HG02763 (cell line): ENCODE results near the gene SH2D3A.
"Not testable (repeated sequence)": the region's sequence is repeated elsewhere in the genome, so short reads cannot be mapped to it uniquely, and the experiment has no call there.

Source experiments
- ATAC-seq: cut with Tn5 transposase; IDR thresholded peaks from one replicate; pipeline ENCODE4 v1.9.1; 2021; ENCODE audit warnings: mild to moderate bottlenecking, moderate library complexity; ENCODE audit not compliant: unreplicated experiment

The SH2D3A gene

DNA sequence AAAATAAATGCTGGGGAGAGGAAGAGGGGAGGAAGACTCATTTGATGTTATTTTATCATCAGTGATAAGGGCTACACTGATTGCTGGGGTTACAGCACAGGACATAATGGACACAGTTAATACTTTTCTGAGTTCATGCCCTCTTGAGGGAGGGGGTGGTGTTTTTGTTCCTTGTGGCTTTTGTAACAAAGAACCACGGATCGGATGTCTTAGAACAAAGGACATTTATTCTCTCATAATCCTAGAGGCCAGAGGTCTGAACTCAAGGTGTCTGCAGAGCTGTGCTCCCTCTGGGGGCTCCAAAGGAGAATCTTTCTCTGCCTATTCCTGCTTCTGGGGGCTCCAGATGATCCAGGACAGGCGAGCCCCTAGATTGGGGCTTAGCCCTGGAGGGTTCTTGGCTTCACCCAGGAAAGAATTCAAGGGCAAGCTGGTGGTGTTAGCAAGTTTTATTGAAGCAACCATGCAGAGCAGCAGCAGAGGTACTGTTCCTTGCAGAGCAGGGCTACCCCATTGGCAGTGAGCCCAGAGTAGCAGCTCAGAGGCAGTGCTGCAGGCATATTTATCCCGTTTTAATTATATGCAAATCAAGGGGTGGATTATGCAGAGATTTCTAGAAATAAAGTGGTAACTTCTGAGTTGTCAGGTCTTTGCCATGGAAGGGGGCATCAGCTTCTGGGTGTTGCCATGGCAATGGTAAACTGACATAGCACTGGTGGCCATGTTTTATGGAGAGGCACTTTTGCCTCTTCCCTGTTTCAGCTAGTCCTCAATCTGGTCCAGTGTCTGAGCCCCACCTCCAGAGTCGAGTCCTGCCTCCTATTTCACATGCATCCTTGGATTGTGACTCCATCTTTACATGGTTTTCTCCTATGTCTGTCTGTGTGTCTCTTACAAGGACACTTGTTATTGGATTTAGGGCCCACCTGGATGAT, 23.2 kb upstream of the SH2D3A start:
- no peak for ATAC-seq

GRCh38 chr19:6788896-6789295, 21.7 kb upstream of the SH2D3A start:
- no peak for ATAC-seq

GRCh38 chr19:6787393-6787792, 20.2 kb upstream of the SH2D3A start:
- ATAC-seq, result no peak

DNA sequence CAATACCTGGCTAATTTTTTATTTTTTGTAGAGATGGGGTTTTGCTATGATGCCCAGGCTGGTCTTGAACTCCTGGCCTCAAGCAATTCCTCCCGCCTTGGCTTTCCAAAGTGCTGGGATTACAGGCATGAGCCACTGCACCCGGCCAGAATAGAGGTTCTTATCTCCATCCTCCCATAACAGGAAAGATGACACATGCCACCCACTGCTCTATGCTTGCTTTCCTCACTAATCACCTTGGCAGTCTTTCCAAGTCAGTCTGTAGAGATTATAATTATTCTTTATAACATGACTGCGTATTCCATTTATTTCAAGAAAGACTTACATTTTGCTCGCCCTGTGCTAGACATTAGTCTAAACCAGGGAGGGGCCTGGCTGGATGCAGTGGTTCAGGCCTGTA, 12.0 kb upstream of the SH2D3A start:
- ATAC-seq, result no peak

DNA sequence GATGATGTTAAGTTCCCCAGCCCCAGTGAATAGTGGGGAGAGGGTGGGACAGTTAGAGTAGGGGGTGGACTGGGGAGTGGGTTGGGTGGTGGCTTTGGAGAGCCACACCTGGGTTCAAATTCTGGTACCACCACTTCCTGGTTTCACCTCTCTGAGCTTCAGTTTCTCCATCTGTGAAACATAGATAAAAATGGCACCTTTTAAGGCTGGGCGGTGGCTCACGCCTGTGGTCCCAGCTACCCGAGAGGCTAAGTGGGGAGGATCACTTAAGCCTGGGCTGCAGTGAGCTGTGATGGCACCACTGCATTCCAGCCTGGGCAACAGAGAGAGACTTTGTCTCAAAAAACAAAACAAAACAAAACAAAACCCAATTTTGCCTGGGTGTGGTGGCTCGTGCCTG, 11.2 kb upstream of the SH2D3A start:
- no peak for ATAC-seq

GRCh38 chr19:6777434-6777833, 10.2 kb upstream of the SH2D3A start:
- no peak for ATAC-seq

GRCh38 chr19:6776999-6777398, 9.8 kb upstream of the SH2D3A start:
- ATAC-seq, result no peak

DNA sequence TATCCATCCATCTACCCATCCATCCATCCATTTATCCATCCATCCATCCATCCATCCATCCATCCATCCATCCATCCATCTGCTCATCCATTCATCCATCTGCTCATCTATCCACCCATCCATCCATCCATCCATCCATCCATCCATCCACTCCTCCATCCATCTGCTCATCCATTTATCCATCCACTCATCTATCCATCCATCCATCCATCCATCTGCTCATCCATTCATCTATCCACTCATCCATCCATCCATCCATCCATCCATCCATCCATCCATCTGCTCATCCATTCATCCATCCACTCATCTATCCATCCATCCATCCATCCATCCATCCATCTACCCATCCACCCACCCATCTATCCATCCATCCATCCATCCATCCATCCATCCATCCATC, 8.8 kb upstream of the SH2D3A start:
- ATAC-seq, result not testable (repeated sequence)

DNA sequence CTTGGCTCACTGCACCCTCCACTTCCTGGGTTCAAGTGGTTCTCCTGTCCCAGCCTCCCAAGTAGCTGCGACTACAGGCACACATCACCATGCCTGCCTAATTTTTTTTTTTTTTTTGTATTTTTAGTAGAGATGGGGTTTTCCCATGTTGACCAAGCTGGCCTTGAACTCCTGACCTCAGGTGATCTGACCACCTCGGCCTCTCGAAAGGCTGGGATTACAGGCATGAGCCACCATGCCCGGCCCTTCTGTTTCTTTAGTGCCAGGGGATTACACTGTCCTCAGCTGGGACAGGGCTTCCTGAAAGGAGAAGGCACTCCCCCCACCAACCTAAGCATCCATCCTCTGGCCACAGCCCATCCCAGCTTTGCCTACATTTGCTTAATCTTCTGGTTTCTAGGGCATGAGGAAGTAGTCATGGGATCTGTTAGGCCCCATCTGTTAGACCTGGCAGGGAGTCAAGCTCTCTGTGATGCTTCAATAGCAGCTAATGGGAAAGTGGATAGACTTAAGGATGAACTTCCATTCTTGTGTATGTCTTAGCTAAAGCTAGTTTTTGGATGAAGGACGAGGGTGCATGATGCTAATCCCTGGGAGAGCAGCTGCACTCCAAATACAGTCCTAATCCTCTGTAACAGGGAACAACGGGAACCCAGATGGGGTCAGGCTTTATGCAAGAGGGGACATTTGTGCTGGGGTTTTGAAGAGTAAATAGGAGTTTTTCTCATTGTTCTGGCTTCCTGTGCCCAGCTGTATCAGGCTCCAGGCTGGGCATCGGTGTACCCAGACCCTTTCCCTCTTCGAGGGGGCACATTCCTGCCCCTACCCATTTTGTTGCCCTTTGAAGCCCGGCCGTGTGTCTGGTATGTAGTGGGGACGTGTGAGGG, 7.8 kb upstream of the SH2D3A start:
- ATAC-seq, result no peak

GRCh38 chr19:6773323-6773931, 6.2 kb upstream of the SH2D3A start:
- ATAC-seq, result no peak

DNA sequence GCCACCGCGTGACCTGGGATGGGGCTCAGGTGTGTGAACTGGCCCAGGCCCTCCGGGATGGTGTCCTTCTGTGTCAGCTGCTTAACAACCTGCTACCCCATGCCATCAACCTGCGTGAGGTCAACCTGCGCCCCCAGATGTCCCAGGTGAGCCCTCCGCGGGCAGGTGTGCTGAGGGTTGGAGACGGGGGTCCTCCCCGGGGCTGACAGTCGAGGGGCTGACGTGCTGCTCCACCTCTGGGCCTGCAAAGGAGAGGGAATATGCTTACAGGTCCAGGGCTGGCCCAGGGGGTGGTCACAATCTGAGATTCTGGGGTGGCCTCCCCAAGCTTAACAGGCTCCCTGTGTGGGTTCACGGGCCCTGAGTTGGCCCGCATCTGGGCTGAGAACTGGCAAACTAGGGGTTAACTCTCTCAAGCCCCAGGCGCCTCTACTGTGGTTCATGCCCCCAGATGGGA, 5.7 kb upstream of the SH2D3A start:
- no peak for ATAC-seq

- ATAC-seq, result no peak
Observed at GRCh38 chr19:6772028-6772865, 5.0 kb upstream of the SH2D3A start, which contains the start of gene VAV1. TSS of gene VAV1 (plus strand) at chr19:6772708. CDS start at chr19:6772808, 100 bp downstream.

GRCh38 chr19:6771648-6772027, 4.4 kb upstream of the SH2D3A start:
- not testable (repeated sequence) for ATAC-seq

DNA sequence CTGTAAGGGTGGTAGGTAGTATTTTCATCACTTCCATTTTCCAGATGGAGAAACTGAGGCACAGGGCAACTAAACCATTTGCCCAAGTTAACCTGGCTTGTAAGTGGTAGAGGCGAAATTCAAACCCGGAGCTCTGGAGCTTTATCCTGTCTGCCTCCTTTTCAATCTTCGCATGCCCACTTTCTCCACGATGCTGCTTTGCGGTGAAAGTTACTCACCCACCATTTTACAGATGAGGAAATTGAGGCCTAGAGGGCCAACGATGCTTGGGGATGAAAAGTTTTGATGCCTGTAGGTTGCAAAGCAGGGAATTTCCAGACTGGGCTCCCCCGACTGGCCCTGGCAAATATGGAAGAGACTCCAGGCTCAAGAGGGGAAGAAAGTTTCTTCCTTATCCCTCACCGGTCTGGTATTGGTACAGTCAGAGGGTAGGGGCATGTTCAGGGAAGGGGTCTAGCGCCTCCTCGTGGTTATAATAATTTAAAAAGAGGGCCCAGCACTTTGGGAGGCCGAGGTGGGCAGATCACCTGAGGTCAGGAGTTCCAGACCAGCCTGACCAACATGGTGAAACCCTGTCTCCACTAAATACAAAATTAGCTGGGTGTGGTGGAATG, 1.9 kb upstream of the SH2D3A start:
- ATAC-seq, result no peak

GRCh38 chr19:6768236-6768785, 1.1 kb upstream of the SH2D3A start:
- ATAC-seq, result no peak

GRCh38 chr19:6767081-6767356, 216 bp downstream of the SH2D3A start:
- peak; percentile 8 for ATAC-seq

DNA sequence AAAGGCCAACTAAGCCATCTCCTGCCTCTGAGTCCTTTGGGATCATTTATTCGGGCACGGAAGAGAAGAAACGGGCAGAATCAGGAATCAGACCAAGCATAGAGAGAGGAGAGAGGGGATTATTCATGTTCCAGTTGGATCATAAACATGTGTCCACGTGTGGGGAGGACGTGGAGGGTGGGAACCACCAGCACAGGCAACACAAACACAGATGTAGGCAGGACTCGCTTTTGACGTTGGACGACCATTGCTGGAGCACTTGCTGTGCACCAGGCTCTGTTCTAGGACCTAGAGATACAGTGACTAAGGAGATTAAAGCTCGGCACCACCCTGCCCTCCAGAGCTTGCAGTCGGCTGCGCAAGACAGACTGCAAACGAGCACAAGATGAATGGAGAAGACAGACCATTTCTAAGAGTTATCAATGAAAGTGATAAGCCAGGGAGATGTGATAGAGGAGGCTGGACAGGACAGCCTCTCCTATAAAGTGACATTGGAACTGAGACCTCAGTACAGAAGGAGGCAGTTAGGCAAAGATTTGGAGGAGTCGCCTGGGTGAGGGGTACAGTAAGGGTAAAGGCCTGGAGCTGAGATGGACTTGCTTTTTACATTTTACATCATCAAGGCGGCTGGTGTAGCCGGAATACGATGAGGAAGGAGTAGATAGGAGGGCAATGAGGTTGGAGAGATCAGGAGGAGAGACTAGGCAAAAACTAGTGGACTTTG, 716 bp downstream of the SH2D3A start:
- ATAC-seq, result no peak

- no peak for ATAC-seq
Observed at GRCh38 chr19:6765738-6766356, 1.4 kb downstream of the SH2D3A start.
